CD4-positive, alpha-beta memory T cell (primary cell): ENCODE measurements around the gene FOXL1. TPM values are rescaled to one million over a fixed set of nuclear protein-coding genes. Genes with fewer than 3 reads are reported as not detected.

Experiments
- CTCF ChIA-PET: fragments of 350-600 bp; sonication (Branson Sonifier 250); formaldehyde crosslinking; loops from one replicate; lab custom pipeline; 2021; ENCODE audit warnings: inconsistent platforms; ENCODE audit not compliant: partially characterized antibody; lab: Charles Lee
- POLR2A ChIA-PET: fragments of 350-600 bp; sonication (Branson Sonifier 250); formaldehyde crosslinking; loops from one replicate; lab custom pipeline; 2021; ENCODE audit not compliant: partially characterized antibody; lab: Charles Lee
- DNase-seq, 5 donors: peaks; one replicate each; pipeline versions ENCODE4 v3.0.0 to v3.0.0-alpha.2; 2020 to 2022; ENCODE audit warnings: mixed read lengths in 1 of 5
- H3K27ac ChIP-seq: one replicate; pipeline ENCODE4 v1.7.0; 2013; ENCODE audit warnings: low read depth, low read length
- H3K27me3 ChIP-seq: 2 replicates; pipeline ENCODE4 v1.7.0; 2013; ENCODE audit warnings: mild to moderate bottlenecking, low read length, moderate library complexity; ENCODE audit not compliant: insufficient read depth
- H3K36me3 ChIP-seq: 2 replicates; pipeline ENCODE4 v1.7.0; 2013; ENCODE audit warnings: mild to moderate bottlenecking, low read length, moderate library complexity; ENCODE audit not compliant: insufficient read depth
- H3K4me1 ChIP-seq: 2 replicates; pipeline ENCODE4 v1.7.0; 2013; ENCODE audit warnings: mild to moderate bottlenecking, low read length, moderate library complexity; ENCODE audit not compliant: insufficient read depth
- H3K4me3 ChIP-seq, 2 donors: one replicate each; pipeline ENCODE4 v1.7.0; 2013; ENCODE audit warnings: low read length in 2 of 2, mild to moderate bottlenecking in 1 of 2
- H3K9me3 ChIP-seq, 2 donors: one replicate each; pipeline ENCODE4 v1.7.0; 2013; ENCODE audit warnings: low read length in 2 of 2, control low read depth in 1 of 2; ENCODE audit not compliant: control insufficient read depth in 1 of 2
- H3K27ac Mint-ChIP-seq, 7 donors: one replicate each; pipeline ENCODE4 v1.8.0; 2020 to 2021; ENCODE audit warnings: mixed read lengths in 7 of 7, mild to moderate bottlenecking in 6 of 7, inconsistent platforms in 3 of 7, moderate library complexity in 3 of 7
- H3K27me3 Mint-ChIP-seq, 2 donors: one replicate each; pipeline ENCODE4 v1.8.0; 2020 to 2021; ENCODE audit warnings: mixed read lengths in 2 of 2
- H3K36me3 Mint-ChIP-seq, 2 donors: one replicate each; pipeline ENCODE4 v1.8.0; 2020 to 2021; ENCODE audit warnings: mixed read lengths in 2 of 2, inconsistent platforms in 1 of 2, mild to moderate bottlenecking in 1 of 2
- H3K4me1 Mint-ChIP-seq, 4 donors: one replicate each; pipeline ENCODE4 v1.8.0; 2020 to 2021; ENCODE audit warnings: mixed read lengths in 4 of 4, mild to moderate bottlenecking in 1 of 4
- H3K4me3 Mint-ChIP-seq, 8 donors: one replicate each; pipeline ENCODE4 v1.8.0; 2020 to 2021; ENCODE audit warnings: mixed read lengths in 8 of 8, mild to moderate bottlenecking in 7 of 8, moderate library complexity in 6 of 8, inconsistent platforms in 3 of 8
- H3K9me3 Mint-ChIP-seq, 8 donors: one replicate each; pipeline ENCODE4 v1.8.0; 2020 to 2021; ENCODE audit warnings: mixed read lengths in 8 of 8, mild to moderate bottlenecking in 5 of 8, inconsistent platforms in 3 of 8, moderate library complexity in 1 of 8
- intact Hi-C: fragments of 100-400 bp; cut with micrococcal nuclease; formaldehyde crosslinking; loops from one replicate; pipeline ENCODE4 v1.15.1; 2023
- polyA plus RNA-seq, 2 donors: library from polyadenylated mRNA; unstranded; fragments of 300-500 nt; fragmentation: Illumina TruSeq; gene quantifications; one replicate each; pipeline ENCODE4 v1.2.3, GENCODE V29; 2021
- total RNA-seq, 2 experiments: library from RNA; stranded (reverse); gene quantifications; one replicate each; pipeline ENCODE4 v1.2.3, GENCODE V29; 2021

The FOXL1 gene
- total and polyA plus RNA-seq, 4 experiments from 2014 or later, result not detected

DNA sequence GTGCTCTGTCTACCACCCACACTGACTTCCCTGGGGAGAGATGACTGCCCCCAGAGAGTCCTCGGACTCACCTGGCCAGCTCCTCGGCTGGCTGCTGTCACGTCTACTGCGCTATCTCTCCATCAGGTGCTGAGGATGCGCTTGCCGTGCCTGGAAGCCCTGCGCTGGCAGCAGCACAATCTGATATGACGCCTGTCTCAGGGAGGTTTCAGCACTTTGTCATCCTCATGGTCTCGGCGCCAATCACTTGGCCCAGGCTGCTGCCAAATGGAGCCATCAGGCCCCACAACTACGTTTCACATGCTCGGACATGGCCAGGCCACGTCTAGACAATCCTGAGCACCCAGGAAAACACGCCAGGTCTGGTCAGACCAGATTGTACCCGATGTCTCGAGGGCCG lies 46.7 kb downstream of the FOXL1 start:
- Mint-ChIP-seq H3K9me3 (peaks cover 0 to 3% (median 0%) of the 10 kb centered on the region in 8 donors), H3K27me3 (peaks cover 10 to 12% of the 10 kb centered on the region in 2 donors), H3K4me3 (no peak overlapping the region), H3K27ac (peak overlapping the region in 1 of 7 donors; percentile 42), H3K4me1 (no peaks in the 10 kb centered on the region), H3K36me3 (no peaks in the 10 kb centered on the region)
- no peak for DNase-seq
- H3K27me3 ChIP-seq, result no peaks in the 10 kb centered on the region
- no peaks in the 10 kb centered on the region for H3K36me3 ChIP-seq
- H3K27ac ChIP-seq, result no peak overlapping the region
- ChIA-PET CTCF (no interaction called here), POLR2A (no interaction called here)
- no peaks in the 10 kb centered on the region for H3K4me1 ChIP-seq
- H3K4me3 ChIP-seq, result no peak overlapping the region
- H3K9me3 ChIP-seq, result no peaks in the 10 kb centered on the region
- intact Hi-C loops, result no loop called here

DNA sequence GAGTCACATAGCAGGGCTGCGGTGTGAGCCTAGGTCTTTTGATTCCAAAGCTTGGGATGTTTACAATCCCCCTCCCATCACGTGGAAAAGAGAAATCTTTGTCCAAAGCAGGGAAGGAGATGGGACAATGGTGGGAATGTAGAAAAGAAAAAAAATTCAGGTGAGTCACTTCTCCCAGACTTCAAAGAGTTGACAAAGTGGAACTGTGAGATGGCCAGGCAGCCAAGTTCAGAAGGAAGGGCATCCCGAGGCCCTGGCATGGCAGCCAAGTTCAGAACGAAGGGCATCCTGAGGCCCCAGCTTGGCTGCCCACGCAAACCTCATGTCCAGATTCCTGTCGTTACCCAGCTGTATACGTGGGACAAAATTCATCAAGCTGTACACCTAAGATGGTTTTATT lies 47.5 kb downstream of the FOXL1 start:
- Histone ChIP-seq H3K27me3 (no peaks in the 10 kb centered on the region), H3K9me3 (no peaks in the 10 kb centered on the region), H3K27ac (no peak overlapping the region), H3K36me3 (no peaks in the 10 kb centered on the region), H3K4me1 (no peaks in the 10 kb centered on the region), H3K4me3 (no peak overlapping the region)
- peaks cover 0 to 3% (median 0%) of the 10 kb centered on the region in 8 donors for H3K9me3 Mint-ChIP-seq
- H3K27me3 Mint-ChIP-seq, result peaks cover 10 to 12% of the 10 kb centered on the region in 2 donors
- no peak overlapping the region for H3K4me3 Mint-ChIP-seq
- POLR2A ChIA-PET, result no interaction called here
- intact Hi-C loops, result no loop called here
- H3K36me3 Mint-ChIP-seq, result no peaks in the 10 kb centered on the region
- CTCF ChIA-PET, result no interaction called here
- no peak for DNase-seq
- H3K4me1 Mint-ChIP-seq, result no peaks in the 10 kb centered on the region
- no peak overlapping the region for H3K27ac Mint-ChIP-seq

- POLR2A ChIA-PET, result no interaction called here
- no peak overlapping the region for H3K27ac ChIP-seq
- H3K36me3 ChIP-seq, result no peaks in the 10 kb centered on the region
- Mint-ChIP-seq H3K27me3 (peaks cover 11% of the 10 kb centered on the region in 2 donors), H3K9me3 (peaks cover 0 to 3% (median 0%) of the 10 kb centered on the region in 8 donors), H3K4me1 (no peaks in the 10 kb centered on the region), H3K4me3 (no peak overlapping the region), H3K27ac (no peak overlapping the region), H3K36me3 (no peaks in the 10 kb centered on the region)
- CTCF ChIA-PET, result no interaction called here
- intact Hi-C loops, result no loop called here
- H3K4me1 ChIP-seq, result no peaks in the 10 kb centered on the region
- DNase-seq, result no peak
- no peak overlapping the region for H3K4me3 ChIP-seq
- H3K27me3 ChIP-seq, result no peaks in the 10 kb centered on the region
- no peaks in the 10 kb centered on the region for H3K9me3 ChIP-seq
Measured at GRCh38 chr16:86626284-86626683, 47.9 kb downstream of the FOXL1 start.

DNA sequence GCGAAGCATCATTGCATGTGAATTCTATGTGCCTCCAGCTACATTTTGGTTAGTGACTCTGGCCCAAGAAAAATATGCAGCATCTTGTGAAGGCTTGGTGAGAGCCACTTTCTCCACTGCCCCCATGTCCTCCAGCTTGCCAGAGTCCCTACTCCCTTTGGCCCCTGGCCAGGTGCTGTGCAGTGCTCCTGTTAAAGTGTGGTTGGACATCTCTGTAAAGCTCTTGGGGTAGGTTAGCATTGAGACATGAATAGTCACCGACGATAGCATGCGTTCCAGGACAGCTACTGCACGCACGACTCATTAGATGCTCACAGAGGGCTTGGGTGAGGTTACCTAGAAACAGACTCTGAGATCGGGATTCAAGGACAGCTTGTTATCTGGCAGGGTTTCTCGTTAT lies 48.6 kb downstream of the FOXL1 start:
- H3K27ac ChIP-seq, result no peak overlapping the region
- no peaks in the 10 kb centered on the region for H3K36me3 Mint-ChIP-seq
- no peak overlapping the region for H3K4me3 ChIP-seq
- H3K9me3 Mint-ChIP-seq, result peaks cover 0 to 3% (median 0%) of the 10 kb centered on the region in 8 donors
- H3K27ac Mint-ChIP-seq, result no peak overlapping the region
- intact Hi-C loops, result no loop called here
- H3K27me3 ChIP-seq, result no peaks in the 10 kb centered on the region
- H3K36me3 ChIP-seq, result no peaks in the 10 kb centered on the region
- CTCF ChIA-PET, result no interaction called here
- POLR2A ChIA-PET, result no interaction called here
- no peak overlapping the region for H3K4me3 Mint-ChIP-seq
- H3K27me3 Mint-ChIP-seq, result peaks cover 10 to 12% of the 10 kb centered on the region in 2 donors
- H3K4me1 Mint-ChIP-seq, result no peaks in the 10 kb centered on the region
- no peaks in the 10 kb centered on the region for H3K9me3 ChIP-seq
- H3K4me1 ChIP-seq, result no peaks in the 10 kb centered on the region
- no peak for DNase-seq

- no peaks in the 10 kb centered on the region for H3K9me3 ChIP-seq
- no peak overlapping the region for H3K4me3 ChIP-seq
- no peaks in the 10 kb centered on the region for H3K4me1 ChIP-seq
- H3K27me3 ChIP-seq, result no peaks in the 10 kb centered on the region
- DNase-seq, result no peak
- H3K4me1 Mint-ChIP-seq, result no peaks in the 10 kb centered on the region
- H3K27ac Mint-ChIP-seq, result no peak overlapping the region
- no peak overlapping the region for H3K27ac ChIP-seq
- peaks cover 0 to 3% (median 0%) of the 10 kb centered on the region in 8 donors for H3K9me3 Mint-ChIP-seq
- POLR2A ChIA-PET, result no interaction called here
- CTCF ChIA-PET, result no interaction called here
- H3K27me3 Mint-ChIP-seq, result peaks cover 10 to 13% of the 10 kb centered on the region in 2 donors
- H3K4me3 Mint-ChIP-seq, result no peak overlapping the region
- H3K36me3 Mint-ChIP-seq, result no peaks in the 10 kb centered on the region
- intact Hi-C loops, result no loop called here
- H3K36me3 ChIP-seq, result no peaks in the 10 kb centered on the region
Measured at GRCh38 chr16:86628614-86629013, 50.3 kb downstream of the FOXL1 start.

GRCh38 chr16:86630471-86630870 lies 52.1 kb downstream of the FOXL1 start:
- Histone ChIP-seq H3K36me3 (no peaks in the 10 kb centered on the region), H3K27ac (no peak overlapping the region), H3K4me3 (no peak overlapping the region), H3K4me1 (no peaks in the 10 kb centered on the region), H3K9me3 (no peaks in the 10 kb centered on the region), H3K27me3 (no peaks in the 10 kb centered on the region)
- POLR2A ChIA-PET, result no interaction called here
- Mint-ChIP-seq H3K4me1 (no peaks in the 10 kb centered on the region), H3K9me3 (no peaks in the 10 kb centered on the region), H3K36me3 (no peaks in the 10 kb centered on the region), H3K27me3 (peaks cover 9 to 13% of the 10 kb centered on the region in 2 donors), H3K4me3 (no peak overlapping the region), H3K27ac (no peak overlapping the region)
- CTCF ChIA-PET, result interaction anchor here (1.4 kb wide), 1 partner anchor 10 kb away, joined by 3 read pairs; no protein-coding TSS in a partner anchor
- DNase-seq, result no peak
- intact Hi-C loops, result no loop called here

GRCh38 chr16:86631444-86631843 lies 53.1 kb downstream of the FOXL1 start:
- Histone ChIP-seq H3K36me3 (no peaks in the 10 kb centered on the region), H3K9me3 (no peaks in the 10 kb centered on the region), H3K27ac (no peak overlapping the region), H3K4me3 (no peak overlapping the region), H3K4me1 (no peaks in the 10 kb centered on the region), H3K27me3 (no peaks in the 10 kb centered on the region)
- Mint-ChIP-seq H3K4me3 (no peak overlapping the region), H3K27ac (no peak overlapping the region), H3K27me3 (peaks cover 9 to 11% of the 10 kb centered on the region in 2 donors), H3K4me1 (no peaks in the 10 kb centered on the region), H3K9me3 (no peaks in the 10 kb centered on the region), H3K36me3 (no peaks in the 10 kb centered on the region)
- intact Hi-C loops, result no loop called here
- CTCF ChIA-PET, result no interaction called here
- POLR2A ChIA-PET, result no interaction called here
- no peak for DNase-seq
